ENCODE data around the gene CHN1.

CHN1 gene

DNA sequence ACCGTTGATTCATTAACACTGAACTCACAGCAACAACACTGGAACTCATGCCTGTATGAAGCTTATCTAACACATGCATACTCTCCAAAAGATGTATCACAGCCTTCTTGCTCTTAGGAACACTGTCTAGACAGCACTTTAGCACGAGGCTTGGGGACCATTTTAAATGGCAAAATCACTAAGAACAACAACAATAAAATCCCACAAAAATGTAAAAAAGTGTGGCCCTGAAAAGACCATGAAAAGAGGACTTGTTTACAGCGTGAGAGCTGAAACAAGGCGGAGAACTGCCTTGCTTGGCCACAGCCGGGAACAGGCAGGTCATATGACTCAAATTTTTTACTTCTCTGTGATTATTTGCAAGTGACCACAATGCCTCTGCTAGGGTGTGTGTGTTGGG, 48.1 kb downstream of the CHN1 start:
- Mint-ChIP-seq H3K27ac (no peak overlapping the region), H3K36me3 (no peaks in the 10 kb centered on the region), H3K27me3 (peaks cover 11% of the 10 kb centered on the region), H3K4me3 (no peak overlapping the region), H3K9me3 (no peaks in the 10 kb centered on the region), H3K4me1 (peaks cover 3% of the 10 kb centered on the region)
- no peak for DNase-seq
- CTCF ChIA-PET = no interaction called here

DNA sequence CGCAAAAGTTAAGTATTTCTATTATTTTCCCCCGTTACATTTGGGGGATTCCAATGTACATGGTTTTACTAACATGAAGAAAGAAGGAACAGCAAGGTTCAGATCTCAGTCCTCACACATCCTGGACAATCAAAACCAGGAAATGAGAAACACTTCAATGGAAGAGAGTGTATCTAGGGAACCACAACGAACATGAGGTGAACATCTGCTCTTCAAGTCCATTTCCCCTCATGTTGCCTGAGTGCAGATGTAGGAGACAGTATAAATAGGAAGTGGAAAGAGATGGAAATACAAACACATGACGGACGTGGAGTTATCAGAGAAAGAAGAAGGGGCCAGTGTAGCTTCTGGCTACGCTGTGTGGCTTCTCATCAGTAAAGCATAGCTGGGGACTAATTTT, 52.6 kb downstream of the CHN1 start:
- CTCF ChIA-PET = no interaction called here
- no peak for DNase-seq

DNA sequence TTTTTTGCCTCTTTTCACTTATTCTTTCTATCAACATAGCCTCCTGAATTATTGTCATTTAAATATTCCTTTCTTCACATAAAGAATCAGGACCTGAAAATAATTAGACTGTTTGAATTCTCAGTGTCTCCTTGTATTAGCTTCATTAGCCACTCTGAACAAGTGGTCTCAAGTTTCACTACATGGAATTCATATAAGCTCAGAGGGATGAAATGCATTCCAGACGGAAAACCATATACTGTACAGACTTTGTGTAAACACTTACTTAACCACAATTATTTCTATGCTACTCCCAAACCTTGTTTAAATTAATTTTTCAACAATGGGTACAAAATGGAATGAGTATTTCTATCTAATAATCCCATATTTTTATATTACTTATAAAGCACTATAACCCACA, 53.4 kb downstream of the CHN1 start:
- no peaks in the 10 kb centered on the region for H3K36me3 Mint-ChIP-seq
- H3K27me3 Mint-ChIP-seq = peaks cover 12% of the 10 kb centered on the region
- DNase-seq = no peak
- no peak overlapping the region for H3K4me3 Mint-ChIP-seq
- H3K27ac Mint-ChIP-seq = no peak overlapping the region
- H3K4me1 Mint-ChIP-seq = no peaks in the 10 kb centered on the region
- CTCF ChIA-PET = no interaction called here
- H3K9me3 Mint-ChIP-seq = no peaks in the 10 kb centered on the region

More for the DNA sequence above, 52.6 kb downstream of the CHN1 start:
- Mint-ChIP-seq H3K4me1 (no peaks in the 10 kb centered on the region), H3K4me3 (no peak overlapping the region), H3K27ac (no peak overlapping the region), H3K36me3 (no peaks in the 10 kb centered on the region), H3K9me3 (no peaks in the 10 kb centered on the region), H3K27me3 (peaks cover 12% of the 10 kb centered on the region)

DNA sequence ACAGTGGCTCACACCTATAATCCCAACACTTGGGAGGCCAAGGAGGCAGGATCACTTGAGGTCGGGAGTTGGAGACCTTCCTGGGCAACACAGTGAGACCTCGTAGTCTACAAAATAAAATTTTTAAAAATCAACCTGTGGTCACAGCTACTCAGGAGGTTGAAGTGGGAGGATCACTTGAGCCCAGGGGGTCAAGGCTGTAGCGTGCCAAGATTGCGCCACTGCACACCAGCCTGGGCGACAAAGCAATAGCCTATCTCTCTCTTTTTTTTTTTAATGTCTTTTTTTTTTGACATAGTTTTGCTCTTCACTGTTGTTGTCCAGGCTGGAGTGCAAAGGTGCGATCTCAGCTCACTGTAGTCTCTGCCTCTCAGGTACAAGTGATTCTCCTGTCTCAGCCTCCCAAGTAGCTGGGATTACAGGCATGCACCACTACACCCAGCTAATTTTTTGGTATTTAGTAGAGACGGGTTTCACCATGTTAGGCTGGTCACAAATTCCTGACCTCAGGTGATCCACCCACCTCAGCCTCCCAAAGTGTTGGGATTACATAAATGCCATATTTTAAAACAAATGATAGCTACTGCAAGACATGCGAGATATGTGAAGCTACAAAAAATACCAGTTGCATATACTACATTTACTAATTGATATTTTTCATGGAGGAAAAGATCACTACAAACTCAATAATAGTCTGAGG, 55.0 kb downstream of the CHN1 start:
- Mint-ChIP-seq H3K27ac (no peak overlapping the region), H3K4me1 (no peaks in the 10 kb centered on the region), H3K36me3 (no peaks in the 10 kb centered on the region), H3K27me3 (peaks cover 12% of the 10 kb centered on the region), H3K4me3 (no peak overlapping the region), H3K9me3 (no peaks in the 10 kb centered on the region)
- DNase-seq = no peak
- CTCF ChIA-PET = interaction anchor here (1.5 kb wide), 1 partner anchor 40 kb away, joined by 3 read pairs; no protein-coding TSS in a partner anchor

DNA sequence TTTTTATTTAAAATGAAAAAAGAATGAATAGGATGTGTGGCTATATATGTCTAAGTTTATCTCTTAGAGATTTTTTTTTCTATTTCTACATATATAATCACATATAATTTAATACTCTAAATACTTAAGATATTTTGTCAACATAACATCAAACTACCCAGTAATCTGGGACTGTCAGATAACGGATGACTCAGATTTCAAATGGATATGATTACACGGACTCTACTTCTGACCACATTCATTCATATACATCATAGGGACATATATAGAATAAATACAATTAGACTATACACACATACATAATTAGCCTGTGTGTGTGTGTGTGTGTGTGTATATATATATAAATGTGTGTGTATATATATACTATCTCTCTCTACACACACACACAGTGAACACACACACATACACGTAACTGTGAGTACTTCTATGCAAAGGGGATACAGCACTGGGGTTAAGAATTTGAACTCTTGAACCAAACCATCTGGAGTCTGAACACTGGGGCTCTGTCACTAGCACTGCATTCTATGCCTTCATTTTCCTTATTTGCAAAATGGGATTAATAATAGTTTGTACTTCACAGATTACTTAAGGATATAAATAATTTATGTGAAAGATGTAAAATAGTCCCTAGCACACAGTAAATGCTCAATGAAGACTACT, 59.5 kb downstream of the CHN1 start:
- Mint-ChIP-seq H3K27me3 (peaks cover 5% of the 10 kb centered on the region), H3K4me1 (no peaks in the 10 kb centered on the region), H3K4me3 (no peak overlapping the region), H3K9me3 (no peaks in the 10 kb centered on the region), H3K36me3 (no peaks in the 10 kb centered on the region), H3K27ac (no peak overlapping the region)
- CTCF ChIA-PET = no interaction called here
- DNase-seq = no peak

DNA sequence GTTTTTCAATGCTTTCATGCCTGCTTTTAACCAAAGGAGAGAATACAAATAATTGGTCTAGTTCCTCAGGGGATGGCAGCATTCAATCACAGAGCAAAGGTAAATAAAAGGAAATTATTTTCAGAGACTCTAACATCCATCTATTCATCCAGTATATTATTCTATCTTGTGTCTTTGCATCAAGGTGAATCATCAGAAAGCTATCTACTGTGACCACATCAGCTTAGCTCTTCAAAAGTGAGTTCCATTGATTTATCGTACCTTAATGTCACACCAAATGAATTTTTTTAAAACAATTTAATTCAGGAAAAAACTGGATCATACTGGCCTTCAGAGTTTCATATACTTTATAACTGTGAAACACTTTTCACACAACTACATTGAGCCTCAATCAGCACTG, 66.1 kb downstream of the CHN1 start:
- Mint-ChIP-seq H3K27ac (no peak overlapping the region), H3K4me1 (no peaks in the 10 kb centered on the region), H3K27me3 (no peaks in the 10 kb centered on the region), H3K9me3 (no peaks in the 10 kb centered on the region), H3K4me3 (no peak overlapping the region), H3K36me3 (no peaks in the 10 kb centered on the region)
- no peak for DNase-seq
- CTCF ChIA-PET = no interaction called here

DNA sequence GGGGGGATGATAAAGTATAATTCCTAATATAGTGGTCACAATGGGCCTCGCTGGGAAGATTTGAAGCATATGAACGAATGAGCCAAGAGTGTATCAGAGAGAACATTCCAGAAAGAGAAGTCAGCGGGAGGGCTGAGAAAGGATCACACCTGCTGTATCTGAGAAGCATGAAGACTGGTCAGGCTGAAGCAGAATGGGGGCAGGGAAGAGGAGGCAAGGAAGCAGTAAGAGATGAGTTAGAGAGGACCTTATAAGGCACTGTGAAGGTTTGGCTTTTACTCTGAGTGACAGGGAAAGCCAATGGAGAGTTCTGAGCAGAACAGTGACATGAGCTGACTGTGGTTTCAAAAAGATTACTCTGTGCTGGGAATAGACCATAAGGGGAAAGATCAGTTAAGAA, 73.5 kb downstream of the CHN1 start:
- no peak overlapping the region for H3K27ac Mint-ChIP-seq
- no peaks in the 10 kb centered on the region for H3K9me3 Mint-ChIP-seq
- DNase-seq = no peak
- CTCF ChIA-PET = no interaction called here
- no peaks in the 10 kb centered on the region for H3K36me3 Mint-ChIP-seq
- H3K4me1 Mint-ChIP-seq = no peaks in the 10 kb centered on the region
- no peak overlapping the region for H3K4me3 Mint-ChIP-seq
- H3K27me3 Mint-ChIP-seq = no peaks in the 10 kb centered on the region

DNA sequence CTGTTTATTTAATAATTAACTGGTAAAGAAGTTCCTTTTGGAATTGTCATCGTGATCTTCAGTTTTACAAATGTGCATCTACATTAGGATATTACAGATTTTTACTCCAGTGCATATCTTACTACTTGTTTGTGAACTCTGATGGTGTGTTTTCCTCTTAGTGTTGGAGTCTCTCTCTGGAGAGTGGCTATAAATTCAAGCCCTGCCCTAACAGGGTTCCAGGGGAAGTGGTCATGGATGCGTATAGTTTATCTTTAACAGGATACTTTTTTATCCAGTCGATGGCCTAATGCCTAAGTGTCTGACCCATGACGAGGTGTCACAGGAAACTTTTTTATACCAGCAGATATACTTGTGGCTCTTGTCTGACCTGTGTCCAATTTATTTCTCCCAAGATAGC, 75.4 kb downstream of the CHN1 start:
- Mint-ChIP-seq H3K9me3 (no peaks in the 10 kb centered on the region), H3K27ac (no peak overlapping the region), H3K36me3 (no peaks in the 10 kb centered on the region), H3K4me1 (no peaks in the 10 kb centered on the region), H3K27me3 (no peaks in the 10 kb centered on the region), H3K4me3 (no peak overlapping the region)
- DNase-seq = no peak
- CTCF ChIA-PET = no interaction called here

DNA sequence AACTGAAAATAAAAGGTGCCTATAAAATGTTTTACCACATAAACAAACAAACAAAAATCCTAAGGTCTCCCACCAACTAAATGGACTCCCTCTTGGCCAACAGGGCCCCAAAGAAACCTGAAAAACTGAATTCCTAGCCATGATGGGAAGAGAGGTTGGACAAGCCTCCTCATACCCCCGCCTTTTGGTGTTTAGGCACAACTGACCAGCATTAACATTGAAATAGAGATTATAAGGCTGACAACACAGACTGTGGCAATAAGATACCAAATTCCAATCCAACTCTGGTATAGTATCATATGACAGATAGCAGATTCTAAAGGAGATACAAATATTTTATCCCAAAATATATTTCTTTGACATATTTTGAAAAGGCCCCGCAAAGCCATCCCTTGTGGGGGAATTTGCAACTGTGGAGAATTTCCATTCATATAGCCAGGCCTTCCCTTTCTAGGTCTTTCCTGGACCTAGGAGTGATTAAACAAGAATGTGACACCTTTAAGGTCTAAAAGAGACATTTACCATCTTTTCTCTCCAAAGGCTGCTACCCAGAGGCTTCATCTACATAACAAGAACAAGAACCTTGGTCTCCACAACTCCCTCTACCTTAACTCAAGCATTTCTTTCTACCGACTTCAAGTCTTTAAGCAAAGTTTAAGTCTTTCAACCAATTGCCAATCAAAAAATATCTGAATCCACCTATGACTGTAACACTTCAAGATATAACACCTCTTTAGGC, 80.0 kb downstream of the CHN1 start:
- no peak for DNase-seq
- Mint-ChIP-seq H3K4me1 (no peaks in the 10 kb centered on the region), H3K9me3 (no peaks in the 10 kb centered on the region), H3K27ac (no peak overlapping the region), H3K27me3 (no peaks in the 10 kb centered on the region), H3K4me3 (no peak overlapping the region), H3K36me3 (no peaks in the 10 kb centered on the region)
- CTCF ChIA-PET = no interaction called here

DNA sequence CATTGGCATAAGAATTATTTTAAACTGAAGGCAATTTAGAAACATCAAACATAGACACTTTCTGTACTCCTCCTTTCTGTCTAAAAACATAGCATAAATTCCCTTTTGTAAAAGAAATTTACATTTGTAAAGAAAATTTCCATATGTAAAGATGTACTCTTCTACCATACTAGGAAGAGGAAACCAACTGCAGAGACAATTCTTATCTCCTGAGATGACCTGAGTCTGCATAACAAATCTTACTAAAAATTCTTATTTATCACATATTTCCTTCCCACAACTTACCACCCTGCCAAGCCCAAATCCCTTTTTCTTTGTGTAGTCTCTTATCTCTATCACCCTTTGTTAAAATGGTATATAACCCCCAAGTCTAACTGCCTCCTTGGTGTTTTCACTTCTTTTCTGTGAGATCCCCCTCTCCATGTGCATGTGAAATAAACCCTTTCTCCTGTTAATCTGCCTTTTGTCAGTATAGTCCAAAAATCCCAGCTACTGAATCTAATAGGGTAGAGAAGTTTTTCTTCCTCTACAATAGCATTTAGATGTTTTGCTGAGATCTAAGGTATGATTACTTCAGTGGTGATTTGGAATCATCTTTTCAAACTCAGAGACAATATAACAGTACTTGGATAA, 81.0 kb downstream of the CHN1 start:
- DNase-seq = no peak
- H3K9me3 Mint-ChIP-seq = no peaks in the 10 kb centered on the region
- no peaks in the 10 kb centered on the region for H3K4me1 Mint-ChIP-seq
- H3K27me3 Mint-ChIP-seq = no peaks in the 10 kb centered on the region
- CTCF ChIA-PET = no interaction called here
- H3K27ac Mint-ChIP-seq = no peak overlapping the region
- H3K4me3 Mint-ChIP-seq = no peak overlapping the region
- no peaks in the 10 kb centered on the region for H3K36me3 Mint-ChIP-seq

DNA sequence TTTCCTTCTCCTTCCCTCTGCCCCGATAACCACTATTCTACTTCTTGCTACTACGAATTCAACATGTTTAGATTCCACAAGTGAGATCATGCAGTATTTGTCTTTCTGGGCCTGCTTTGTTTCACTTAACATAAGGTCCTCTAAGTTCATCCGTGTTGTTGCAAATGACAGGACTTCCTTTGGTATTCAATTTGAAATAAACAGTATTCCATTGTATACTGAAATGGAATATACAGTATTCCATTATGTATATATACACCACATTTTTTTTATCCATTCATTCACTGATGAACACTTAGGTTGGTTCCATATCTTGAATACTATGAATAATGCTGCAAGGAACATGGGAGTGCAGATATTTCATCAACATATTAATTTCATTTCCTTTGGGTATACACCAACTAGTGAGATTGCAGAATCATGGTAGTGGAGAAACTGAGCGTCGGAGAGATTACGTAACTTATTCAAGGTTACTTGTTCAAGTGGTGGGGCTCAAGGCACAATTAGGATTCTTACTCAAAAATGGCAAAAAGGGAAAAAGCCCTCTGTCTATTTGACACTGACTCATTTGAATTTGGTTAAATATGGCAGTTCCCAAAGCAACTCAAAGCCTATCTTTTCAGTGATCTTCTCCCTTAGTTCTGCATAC, 85.1 kb downstream of the CHN1 start:
- Mint-ChIP-seq H3K27ac (no peak overlapping the region), H3K4me3 (no peak overlapping the region)
- CTCF ChIA-PET = interaction anchor here (1.3 kb wide), 1 partner anchor 17 kb away, joined by 7 read pairs; no protein-coding TSS in a partner anchor

DNA sequence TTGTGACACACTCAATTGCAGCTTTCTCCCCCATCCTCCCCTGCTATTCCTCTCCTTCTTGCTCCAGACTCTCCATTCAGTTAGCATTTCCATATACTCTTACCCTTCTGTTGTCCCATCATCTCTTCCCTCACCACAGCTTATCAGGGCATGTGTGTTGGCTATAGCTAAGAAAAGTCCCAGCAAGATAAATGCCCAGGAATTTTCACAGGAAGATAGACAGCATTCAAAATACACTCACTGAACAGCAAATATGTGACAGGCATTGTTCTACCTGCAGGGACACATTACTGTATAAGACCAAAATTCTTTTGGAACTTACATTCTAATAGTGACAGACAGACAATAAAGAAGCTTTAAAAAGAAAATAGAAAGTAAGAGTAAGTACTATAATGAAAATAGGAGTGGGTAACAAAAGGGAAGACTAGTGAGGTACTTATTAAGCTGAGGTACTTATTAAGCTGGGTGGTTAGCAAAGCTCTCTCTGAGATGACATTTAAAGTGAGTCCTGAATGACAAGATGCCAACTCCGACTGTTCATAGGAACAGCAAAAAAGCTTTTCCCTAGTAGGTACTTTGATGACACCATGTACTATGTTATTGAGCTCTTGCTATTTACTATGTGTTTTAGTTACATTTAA, 86.2 kb downstream of the CHN1 start:
- Mint-ChIP-seq H3K27ac (no peak overlapping the region), H3K27me3 (no peaks in the 10 kb centered on the region), H3K9me3 (no peaks in the 10 kb centered on the region), H3K4me1 (no peaks in the 10 kb centered on the region), H3K36me3 (no peaks in the 10 kb centered on the region), H3K4me3 (no peak overlapping the region)
- no peak for DNase-seq
- CTCF ChIA-PET = interaction anchor here (0.6 to 1.5 kb wide), 4 partner anchors 16 to 171 kb away, joined by 3 to 7 read pairs (median 4); no protein-coding TSS in a partner anchor

More for the DNA sequence above, 85.1 kb downstream of the CHN1 start:
- Mint-ChIP-seq H3K9me3 (no peaks in the 10 kb centered on the region), H3K4me1 (no peaks in the 10 kb centered on the region), H3K36me3 (no peaks in the 10 kb centered on the region), H3K27me3 (no peaks in the 10 kb centered on the region)
- no peak for DNase-seq

DNA sequence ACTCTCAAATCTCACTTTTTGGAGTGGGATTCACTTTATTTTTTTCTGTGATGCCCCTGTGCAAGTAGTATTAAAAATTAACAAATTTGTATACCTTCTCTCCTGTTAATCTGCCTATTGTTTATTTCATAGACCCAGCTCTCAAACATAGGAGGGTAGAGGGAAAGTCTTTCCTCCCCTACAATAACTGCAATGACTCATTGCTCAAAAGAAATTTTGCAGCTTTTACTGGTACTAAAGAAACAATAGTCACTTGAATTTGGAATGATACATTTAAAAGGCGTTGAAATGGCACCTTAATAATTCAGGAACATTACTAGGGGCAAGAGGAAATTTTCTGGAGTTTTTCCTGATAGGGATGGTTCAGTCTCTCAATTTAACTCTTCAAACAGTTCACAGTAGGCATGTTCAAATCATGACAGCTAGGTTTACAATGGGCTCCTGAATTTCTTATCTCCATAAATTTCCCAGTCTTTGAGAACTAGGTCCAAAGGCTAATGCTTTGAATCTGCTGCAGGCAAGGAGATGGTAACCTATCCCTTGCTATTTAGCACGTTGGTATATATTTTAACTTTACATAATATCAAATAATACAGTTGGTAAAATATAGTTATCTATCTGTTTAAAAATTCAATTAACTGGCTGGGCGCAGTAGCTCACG, 88.8 kb downstream of the CHN1 start:
- H3K36me3 Mint-ChIP-seq = no peaks in the 10 kb centered on the region
- no peaks in the 10 kb centered on the region for H3K4me1 Mint-ChIP-seq
- no peak overlapping the region for H3K4me3 Mint-ChIP-seq
- CTCF ChIA-PET = no interaction called here
- no peak for DNase-seq
- H3K27me3 Mint-ChIP-seq = no peaks in the 10 kb centered on the region
- H3K27ac Mint-ChIP-seq = no peak overlapping the region
- no peaks in the 10 kb centered on the region for H3K9me3 Mint-ChIP-seq

Data from activated naive CD4-positive, alpha-beta T cell treated with anti-CD3 and anti-CD28 coated beads, Interleukin-2, amount 10 ng/mL, durations not matched to agents 7 days and 5 days (primary cell).